PC-3 (cell line): ENCODE data around the gene DIP2C. TPM values are rescaled to one million over a fixed set of nuclear protein-coding genes. Genes with fewer than 3 reads are reported as not detected.

ENCODE experiments used
- ATAC-seq: fragments of 200-7000 bp; cut with Tn5 transposase; 2 replicates; pipeline ENCODE4 v1.9.1; 2020; ENCODE audit warnings: mild to moderate bottlenecking, moderate library complexity
- BruUV-seq: library from RNA; stranded (reverse); fragments of 400-500 nt; replicated peaks from 2 replicates; lab custom pipeline; 2021; lab: Mats Ljungman, UMichigan
- CTCF ChIA-PET: fragments of 300-600 bp; sonication (Branson Sonifier 250); formaldehyde crosslinking; loops from one replicate; lab custom pipeline; 2022; ENCODE audit warnings: antibody characterized with exemption; lab: Charles Lee
- POLR2A ChIA-PET: fragments of 300-600 bp; sonication (Branson Sonifier 250); formaldehyde crosslinking; loops from one replicate; lab custom pipeline; 2022; ENCODE audit warnings: antibody characterized with exemption; ENCODE audit not compliant: unreplicated experiment; lab: Charles Lee
- DNase-seq: peaks from one replicate; pipeline ENCODE4 v3.0.0-alpha.2; 2015
- H2AFZ ChIP-seq: fragments of 300-600 bp; sonication (generic); 2 replicates; pipeline ENCODE4 v1.6.0; 2016; ENCODE audit warnings: antibody characterized with exemption, low read length
- H3F3A ChIP-seq: fragments of 300-600 bp; sonication (generic); one replicate; pipeline ENCODE4 v1.6.0; 2017; ENCODE audit warnings: antibody characterized with exemption, low read length, control low read depth, mild to moderate bottlenecking; ENCODE audit not compliant: unreplicated experiment
- H3K27ac ChIP-seq: fragments of 300-600 bp; sonication (generic); 2 replicates; pipeline ENCODE4 v1.5.1; 2016; ENCODE audit warnings: mild to moderate bottlenecking, low read length
- H3K27me3 ChIP-seq: fragments of 300-600 bp; sonication (generic); 2 replicates; pipeline ENCODE4 v1.6.1; 2016; ENCODE audit warnings: low read length, mixed read lengths
- H3K36me3 ChIP-seq: fragments of 300-600 bp; sonication (generic); 2 replicates; pipeline ENCODE4 v1.6.1; 2016; ENCODE audit warnings: low read depth, mixed run types, low read length, mixed read lengths
- H3K4me1 ChIP-seq: fragments of 300-600 bp; sonication (generic); 2 replicates; pipeline ENCODE4 v1.5.1; 2016; ENCODE audit warnings: low read length; ENCODE audit not compliant: insufficient read depth
- H3K4me2 ChIP-seq: fragments of 300-600 bp; sonication (generic); 2 replicates; pipeline ENCODE4 v1.6.0; 2016; ENCODE audit warnings: low read length
- H3K4me3 ChIP-seq: fragments of 300-600 bp; sonication (generic); 2 replicates; pipeline ENCODE4 v1.5.1; 2016; ENCODE audit warnings: mild to moderate bottlenecking, low read length, mixed read lengths
- H3K79me2 ChIP-seq: fragments of 300-600 bp; sonication (generic); 2 replicates; pipeline ENCODE4 v1.6.1; 2017; ENCODE audit warnings: low read length, mixed read lengths
- H3K9ac ChIP-seq: fragments of 300-600 bp; sonication (generic); 2 replicates; pipeline ENCODE4 v1.6.0; 2016; ENCODE audit warnings: mild to moderate bottlenecking, low read length
- H3K9me2 ChIP-seq: fragments of 300-600 bp; sonication (generic); replicated peaks from 2 replicates; pipeline ENCODE4 v1.6.1; 2016; ENCODE audit warnings: mixed run types, low read length, mixed read lengths
- H3K9me3 ChIP-seq: fragments of 300-600 bp; sonication (generic); 2 replicates; pipeline ENCODE4 v1.6.1; 2016; ENCODE audit warnings: low read length, mixed read lengths
- H4K20me1 ChIP-seq: fragments of 300-600 bp; sonication (generic); 2 replicates; pipeline ENCODE4 v1.6.1; 2016; ENCODE audit warnings: low read length, mixed read lengths
- CTCF ChIP-seq: fragments of 300-600 bp; sonication (generic); conservative IDR thresholded peaks from 2 replicates; pipeline ENCODE4 v1.5.1; 2017; ENCODE audit warnings: antibody characterized with exemption, low read depth, mild to moderate bottlenecking, low read length
- EZH2 ChIP-seq: fragments of 300-600 bp; sonication (generic); IDR thresholded peaks from one replicate; pipeline ENCODE4 v1.6.1; 2017; ENCODE audit warnings: antibody characterized with exemption, mild to moderate bottlenecking, low read length; ENCODE audit not compliant: unreplicated experiment
- EZH2phosphoT487 ChIP-seq: fragments of 300-600 bp; sonication (generic); IDR thresholded peaks from 2 replicates; pipeline ENCODE4 v1.6.1; 2018; ENCODE audit warnings: mild to moderate bottlenecking, antibody characterized with exemption, low read length, borderline replicate concordance
- intact Hi-C: fragments of 100-400 bp; cut with micrococcal nuclease; formaldehyde crosslinking; loops from 2 replicates; pipeline ENCODE4 v1.9.0; 2023
- total RNA-seq: library from RNA; depleted of rRNA; stranded (reverse); fragments of >200 nt; gene quantifications from 2 replicates; pipeline ENCODE4 v1.2.3, GENCODE V29; 2014

Gene DIP2C
- total RNA-seq, 1 experiment from 2014 or later: 3.1 TPM

- H3K4me1 ChIP-seq: 0 out of 2 replicates have a peak, but pooled peaks cover 4% of the 10 kb centered on the region
- no peaks in the 10 kb centered on the region for H3K9me2 ChIP-seq
- H3K4me2 ChIP-seq: no peak overlapping the region
- ChIA-PET POLR2A (no interaction called here), CTCF (no interaction called here)
- no peak for TF ChIP-seq CTCF
- no peak for TF ChIP-seq EZH2
- TF ChIP-seq EZH2phosphoT487: no peak
- H2AFZ ChIP-seq: no peak overlapping the region
- no peaks in the 10 kb centered on the region for H4K20me1 ChIP-seq
- no peaks in the 10 kb centered on the region for H3K27me3 ChIP-seq
- no peak for DNase-seq
- no TSS peak for BruUV-seq
- intact Hi-C loops: loop anchor here (2.0 to 5.0 kb wide), 3 partner anchors 71 to 279 kb away; no protein-coding TSS in a partner anchor
- H3K4me3 ChIP-seq: no peak overlapping the region
- no peaks in the 10 kb centered on the region for H3K79me2 ChIP-seq
- no peaks in the 10 kb centered on the region for H3K36me3 ChIP-seq
- no peaks in the 10 kb centered on the region for H3K9me3 ChIP-seq
- no peaks in the 10 kb centered on the region for H3F3A ChIP-seq
- ATAC-seq: no peak
- H3K9ac ChIP-seq: no peak overlapping the region
- H3K27ac ChIP-seq: no peak overlapping the region
These were observed 179.9 kb downstream of the DIP2C start for GRCh38 chr10:509361-510102.

DNA sequence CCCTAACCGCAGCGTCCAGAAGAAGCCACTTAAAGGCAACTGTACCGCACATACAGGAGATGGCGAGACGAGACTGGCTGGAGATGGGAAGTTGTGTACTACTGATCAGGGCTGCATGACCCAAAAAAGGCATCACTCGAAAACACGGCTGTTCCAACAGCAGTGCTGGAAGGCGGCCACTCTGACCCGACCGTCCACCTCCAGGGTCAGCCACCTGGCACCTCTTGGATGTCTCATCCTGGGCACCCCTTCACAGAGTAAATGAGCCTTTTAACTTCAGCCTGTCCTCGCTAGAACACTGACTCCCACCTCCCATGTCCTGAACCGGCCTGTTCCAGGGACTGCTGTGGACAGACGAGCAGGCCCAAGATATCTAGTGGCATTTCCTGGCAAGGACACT lies 180.7 kb downstream of the DIP2C start:
- ChIA-PET POLR2A (no interaction called here), CTCF (no interaction called here)
- Histone ChIP-seq H4K20me1 (no peaks in the 10 kb centered on the region), H3K27me3 (no peaks in the 10 kb centered on the region), H3K79me2 (no peaks in the 10 kb centered on the region), H3K27ac (no peak overlapping the region), H3F3A (no peaks in the 10 kb centered on the region), H3K4me3 (no peak overlapping the region), H3K9ac (no peak overlapping the region), H3K4me2 (no peak overlapping the region), H3K4me1 (0 out of 2 replicates have a peak, but pooled peaks cover 4% of the 10 kb centered on the region), H3K9me3 (no peaks in the 10 kb centered on the region), H3K9me2 (no peaks in the 10 kb centered on the region), H3K36me3 (no peaks in the 10 kb centered on the region), H2AFZ (no peak overlapping the region)
- ATAC-seq: no peak
- intact Hi-C loops: no loop called here
- BruUV-seq: no TSS peak
- no peak for TF ChIP-seq EZH2phosphoT487
- TF ChIP-seq EZH2: no peak
- no peak for TF ChIP-seq CTCF
- DNase-seq: no peak

- Histone ChIP-seq H3K9me2 (no peaks in the 10 kb centered on the region), H3K27me3 (no peaks in the 10 kb centered on the region), H3F3A (no peaks in the 10 kb centered on the region), H3K9me3 (no peaks in the 10 kb centered on the region), H2AFZ (no peak overlapping the region), H3K27ac (no peak overlapping the region), H3K36me3 (no peaks in the 10 kb centered on the region), H3K9ac (no peak overlapping the region), H3K4me3 (no peak overlapping the region), H3K4me2 (no peak overlapping the region), H3K79me2 (no peaks in the 10 kb centered on the region), H4K20me1 (no peaks in the 10 kb centered on the region), H3K4me1 (0 out of 2 replicates have a peak, but pooled peaks cover 4% of the 10 kb centered on the region)
- CTCF ChIA-PET: no interaction called here
- no peak for DNase-seq
- intact Hi-C loops: no loop called here
- TF ChIP-seq EZH2 (no peak), EZH2phosphoT487 (no peak), CTCF (no peak)
- BruUV-seq: no TSS peak
- POLR2A ChIA-PET: interaction anchor here (0.7 kb wide), 1 partner anchor 271 kb away, joined by 3 read pairs; no protein-coding TSS in a partner anchor
- no peak for ATAC-seq
These were observed 181.5 kb downstream of the DIP2C start for GRCh38 chr10:507908-508444.
